ENCODE measurements around the gene TOM1.

The TOM1 gene

GRCh38 chr22:35299673-35300499 is at the start of gene TOM1:
Gene TOM1, plus strand, starts transcription at chr22:35299894. Its CDS starts 35 bp downstream, at chr22:35299929.
- DNase-seq = peak; percentile 82

- DNase-seq = no peak
These were observed 49.5 kb upstream of the TOM1 start for GRCh38 chr22:35250156-35250555.

- no peak for DNase-seq
These were observed 45.7 kb upstream of the TOM1 start for GRCh38 chr22:35253946-35254345.

- DNase-seq = no peak
These were observed 42.7 kb upstream of the TOM1 start for GRCh38 chr22:35257002-35257320.

GRCh38 chr22:35257321-35258190 is 42.1 kb upstream of the TOM1 start, which contains the start of gene HMGXB4:
Gene HMGXB4, plus strand, starts transcription at chr22:35257493. Its CDS starts 4,898 bp downstream, at chr22:35262391.
- peak; percentile 53 for DNase-seq

GRCh38 chr22:35258191-35258988 is 41.3 kb upstream of the TOM1 start:
- no peak for DNase-seq

GRCh38 chr22:35264986-35265385 is 34.7 kb upstream of the TOM1 start:
- no peak for DNase-seq

- DNase-seq = no peak
These were observed 33.4 kb upstream of the TOM1 start for GRCh38 chr22:35266277-35266676.

- no peak for DNase-seq
These were observed 30.1 kb upstream of the TOM1 start for GRCh38 chr22:35269630-35270029.

- no peak for DNase-seq
These were observed 25.4 kb upstream of the TOM1 start for GRCh38 chr22:35274154-35274871.

- DNase-seq = no peak
These were observed 24.1 kb upstream of the TOM1 start for GRCh38 chr22:35275580-35275979.

- DNase-seq = no peak
These were observed 23.7 kb upstream of the TOM1 start for GRCh38 chr22:35276019-35276418.

GRCh38 chr22:35288116-35288515 is 11.6 kb upstream of the TOM1 start:
- DNase-seq = no peak

GRCh38 chr22:35292786-35293185 is 6.9 kb upstream of the TOM1 start:
- DNase-seq = no peak

GRCh38 chr22:35296051-35296450 is 3.6 kb upstream of the TOM1 start:
- no peak for DNase-seq

- no peak for DNase-seq
These were observed 449 bp upstream of the TOM1 start for GRCh38 chr22:35299217-35299672.

GRCh38 chr22:35301372-35301874 is 1.7 kb downstream of the TOM1 start:
- DNase-seq = no peak

GRCh38 chr22:35303029-35303624 is 3.4 kb downstream of the TOM1 start:
- DNase-seq = no peak

- no peak for DNase-seq
These were observed 5.9 kb downstream of the TOM1 start for GRCh38 chr22:35305525-35306070.

- no peak for DNase-seq
These were observed 6.8 kb downstream of the TOM1 start for GRCh38 chr22:35306350-35306967.

GRCh38 chr22:35307372-35307771 is 7.7 kb downstream of the TOM1 start:
- DNase-seq = no peak
